Measurements from ENCODE around the gene POLA1.

DNA sequence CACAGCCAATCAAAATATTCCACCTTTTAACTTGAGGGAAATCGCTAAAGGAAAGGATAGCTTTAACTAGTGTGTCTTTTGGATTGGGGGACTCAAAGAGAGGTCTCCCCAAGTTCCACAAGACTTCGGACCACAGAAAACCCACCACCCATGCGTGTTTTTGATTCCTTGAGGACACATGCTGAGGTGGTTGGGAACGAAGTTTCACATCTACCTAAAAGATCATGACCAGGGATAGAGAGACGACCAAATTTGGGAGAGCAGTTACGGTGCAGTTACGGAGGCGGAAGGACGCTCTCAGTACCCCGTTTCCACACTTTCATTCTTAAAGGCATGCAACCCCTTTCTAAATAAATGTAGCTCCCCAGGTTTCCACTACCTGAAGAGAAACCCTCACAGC lies 47.7 kb upstream of the POLA1 start:
- TF ChIP-seq ZC3H10 (CRISPR knock-in tag; IDR thresholded peaks at IDR 0.05) = no peak
- TF ChIP-seq ZFP30 (CRISPR knock-in tag; IDR thresholded peaks at IDR 0.05) = no peak
